ENCODE measurements around the gene SDS. TPM values are rescaled to one million over a fixed set of nuclear protein-coding genes. Genes with fewer than 3 reads are reported as not detected.
"Not testable (repeated sequence)": the region's sequence is repeated elsewhere in the genome, so short reads cannot be mapped to it uniquely, and the experiment has no call there.

The SDS gene
- total RNA-seq, 2 donors from 2014 or later, result not detected

GRCh38 chr12:113358381-113359132 lies 45.1 kb downstream of the SDS start, which contains the start of gene PLBD2:
TSS of gene PLBD2 (plus strand) at chr12:113358587. CDS start at chr12:113358601, 14 bp downstream.
- no peaks in the 10 kb centered on the region for H3K9me3 ChIP-seq (ENCODE audit: control insufficient read depth, low read length, poor library complexity, severe bottlenecking)
- H3K27ac Mint-ChIP-seq, result peak within 1 kb of the TSS; percentile 86
- peaks cover 14% of the 10 kb centered on the region for H3K4me1 Mint-ChIP-seq
- DNase-seq (peak; percentile 92 to 97 (median 96)), ATAC-seq (peak; percentile 95)
- H3K27me3 Mint-ChIP-seq, result no peaks in the 10 kb centered on the region
- H3K36me3 Mint-ChIP-seq (ENCODE audit: low read depth), result no peaks in the 10 kb centered on the region
- H3K4me3 Mint-ChIP-seq, result peak within 1 kb of the TSS; percentile 90

GRCh38 chr12:113354192-113354591 lies 49.5 kb downstream of the SDS start:
- not testable (repeated sequence) for H3K4me1 Mint-ChIP-seq; H3K9me3 ChIP-seq (ENCODE audit: control insufficient read depth, low read length, poor library complexity, severe bottlenecking); DNase-seq; H3K4me3 Mint-ChIP-seq; H3K27ac Mint-ChIP-seq; ATAC-seq; H3K36me3 Mint-ChIP-seq (ENCODE audit: low read depth); H3K27me3 Mint-ChIP-seq

- H3K9me3 ChIP-seq (ENCODE audit: control insufficient read depth, low read length, poor library complexity, severe bottlenecking), result no peaks in the 10 kb centered on the region
- Mint-ChIP-seq H3K27ac (no peak overlapping the region), H3K4me3 (no peak overlapping the region), H3K4me1 (peaks cover 3% of the 10 kb centered on the region), H3K27me3 (peaks cover 15% of the 10 kb centered on the region), H3K36me3 (ENCODE audit: low read depth) (no peaks in the 10 kb centered on the region)
- no peak for DNase-seq
- no peak for ATAC-seq
These were observed 52.6 kb downstream of the SDS start for GRCh38 chr12:113351089-113351488.

DNA sequence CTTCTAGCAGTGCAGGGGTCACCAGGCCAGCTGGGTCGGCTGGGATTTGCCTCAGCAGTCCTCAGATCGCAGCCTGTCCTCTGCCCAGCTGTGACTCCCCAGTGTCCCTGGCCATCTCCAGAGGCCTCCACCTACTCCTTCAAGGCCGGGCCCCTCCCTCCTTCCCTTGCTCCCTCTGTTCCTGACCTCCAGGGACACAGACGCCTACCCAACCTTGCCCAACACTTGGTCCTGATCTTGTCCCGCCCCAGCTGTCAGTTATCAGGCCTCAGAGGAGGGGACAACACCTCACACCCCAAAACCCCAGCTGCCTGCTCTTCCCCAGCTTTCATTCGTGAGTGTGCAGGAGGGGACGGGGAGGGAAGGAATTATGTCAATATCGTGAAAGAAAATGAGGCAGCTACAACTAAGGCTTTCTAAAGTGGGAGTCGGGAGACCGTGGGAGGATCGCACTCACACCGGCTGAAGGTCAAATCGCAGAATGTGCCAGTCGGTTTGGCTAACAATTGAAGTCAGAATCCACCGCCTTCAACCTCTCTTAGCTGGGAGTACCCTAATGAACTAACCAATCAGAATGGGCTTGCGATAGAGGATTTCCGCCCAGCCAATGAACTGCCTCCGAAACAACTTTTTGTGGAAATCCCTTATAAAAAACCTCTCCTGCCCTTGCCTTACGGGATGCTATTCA lies 54.7 kb downstream of the SDS start:
- Mint-ChIP-seq H3K4me3 (no peak overlapping the region), H3K4me1 (peaks cover 3% of the 10 kb centered on the region), H3K27ac (no peak overlapping the region), H3K36me3 (ENCODE audit: low read depth) (no peaks in the 10 kb centered on the region), H3K27me3 (peaks cover 15% of the 10 kb centered on the region)
- H3K9me3 ChIP-seq (ENCODE audit: control insufficient read depth, low read length, poor library complexity, severe bottlenecking), result no peaks in the 10 kb centered on the region
- DNase-seq, result no peak
- ATAC-seq, result no peak

GRCh38 chr12:113347892-113348291 lies 55.8 kb downstream of the SDS start:
- Mint-ChIP-seq H3K27ac (no peak overlapping the region), H3K27me3 (peaks cover 15% of the 10 kb centered on the region), H3K36me3 (ENCODE audit: low read depth) (no peaks in the 10 kb centered on the region), H3K4me1 (peaks cover 3% of the 10 kb centered on the region), H3K4me3 (no peak overlapping the region)
- no peak for ATAC-seq
- no peaks in the 10 kb centered on the region for H3K9me3 ChIP-seq (ENCODE audit: control insufficient read depth, low read length, poor library complexity, severe bottlenecking)
- DNase-seq, result no peak

- no peak for ATAC-seq
- DNase-seq, result no peak
- no peak overlapping the region for H3K27ac Mint-ChIP-seq
- no peaks in the 10 kb centered on the region for H3K36me3 Mint-ChIP-seq (ENCODE audit: low read depth)
- no peaks in the 10 kb centered on the region for H3K9me3 ChIP-seq (ENCODE audit: control insufficient read depth, low read length, poor library complexity, severe bottlenecking)
- peaks cover 11% of the 10 kb centered on the region for H3K27me3 Mint-ChIP-seq
- H3K4me3 Mint-ChIP-seq, result no peak overlapping the region
- no peaks in the 10 kb centered on the region for H3K4me1 Mint-ChIP-seq
These were observed 56.6 kb downstream of the SDS start for GRCh38 chr12:113347107-113347506.

- no peaks in the 10 kb centered on the region for H3K4me1 Mint-ChIP-seq
- ATAC-seq, result no peak
- no peak overlapping the region for H3K27ac Mint-ChIP-seq
- no peaks in the 10 kb centered on the region for H3K36me3 Mint-ChIP-seq (ENCODE audit: low read depth)
- H3K9me3 ChIP-seq (ENCODE audit: control insufficient read depth, low read length, poor library complexity, severe bottlenecking), result no peaks in the 10 kb centered on the region
- no peak for DNase-seq
- peaks cover 11% of the 10 kb centered on the region for H3K27me3 Mint-ChIP-seq
- H3K4me3 Mint-ChIP-seq, result no peak overlapping the region
These were observed 57.3 kb downstream of the SDS start for GRCh38 chr12:113346353-113346752.

DNA sequence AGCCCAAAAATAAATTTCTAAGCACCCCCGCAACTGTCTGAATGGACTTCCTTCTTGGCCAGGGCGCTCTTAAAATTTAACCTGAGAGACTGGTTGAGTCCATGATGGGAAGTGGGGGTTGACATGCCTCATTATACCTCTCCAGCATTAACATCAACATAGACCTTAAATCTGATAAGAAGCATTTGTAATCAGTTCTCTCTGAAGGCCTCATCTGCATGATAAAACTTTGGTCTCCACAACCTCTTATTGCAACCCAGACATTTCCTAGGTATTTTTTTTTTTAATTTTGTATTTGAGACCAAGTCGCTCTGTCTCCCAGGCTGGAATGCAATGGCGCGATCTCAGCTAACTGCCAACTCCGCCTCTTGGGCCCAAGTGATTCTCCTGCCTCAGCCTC lies 58.4 kb downstream of the SDS start:
- Mint-ChIP-seq H3K4me1 (no peaks in the 10 kb centered on the region), H3K36me3 (ENCODE audit: low read depth) (no peaks in the 10 kb centered on the region), H3K4me3 (no peak overlapping the region), H3K27ac (no peak overlapping the region), H3K27me3 (peaks cover 11% of the 10 kb centered on the region)
- no peak for ATAC-seq
- DNase-seq, result no peak
- H3K9me3 ChIP-seq (ENCODE audit: control insufficient read depth, low read length, poor library complexity, severe bottlenecking), result no peaks in the 10 kb centered on the region

Other genes starting within 250 kb of the SDS start
- gene DDX54, start 218.4 kb downstream of the SDS start, total RNA-seq, result 10 to 100 TPM; 75.9 to 92.5 TPM
- gene RITA1, start 218.2 kb downstream of the SDS start, total RNA-seq, result 1 to 10 TPM; 5.1 to 8.6 TPM
- 10 to 100 TPM; 39.9 to 59.0 TPM for gene TPCN1, start 182.4 kb downstream of the SDS start, total RNA-seq
- gene SLC8B1, start 68.8 kb downstream of the SDS start, total RNA-seq, result 10 to 100 TPM; 58.6 to 66.0 TPM
- gene PLBD2, start 45.3 kb downstream of the SDS start, total RNA-seq, result 10 to 100 TPM; 14.0 to 19.0 TPM
- gene SDSL, start 18.5 kb upstream of the SDS start, total RNA-seq, result under 1 TPM in 1 of 2 donors, not detected in 1; 0.42 TPM
- not detected for gene LHX5, start 68.0 kb upstream of the SDS start, total RNA-seq